T1000 (cell line): Measurements from ENCODE around the gene CDK10.
"Not testable (repeated sequence)": the region's sequence is repeated elsewhere in the genome, so short reads cannot be mapped to it uniquely, and the experiment has no call there.

Source experiments
- DNase-seq: peaks from one replicate; lab custom pipeline; 2025; ENCODE audit warnings: mixed read lengths; lab: John Stamatoyannopoulos, UW

The CDK10 gene

DNA sequence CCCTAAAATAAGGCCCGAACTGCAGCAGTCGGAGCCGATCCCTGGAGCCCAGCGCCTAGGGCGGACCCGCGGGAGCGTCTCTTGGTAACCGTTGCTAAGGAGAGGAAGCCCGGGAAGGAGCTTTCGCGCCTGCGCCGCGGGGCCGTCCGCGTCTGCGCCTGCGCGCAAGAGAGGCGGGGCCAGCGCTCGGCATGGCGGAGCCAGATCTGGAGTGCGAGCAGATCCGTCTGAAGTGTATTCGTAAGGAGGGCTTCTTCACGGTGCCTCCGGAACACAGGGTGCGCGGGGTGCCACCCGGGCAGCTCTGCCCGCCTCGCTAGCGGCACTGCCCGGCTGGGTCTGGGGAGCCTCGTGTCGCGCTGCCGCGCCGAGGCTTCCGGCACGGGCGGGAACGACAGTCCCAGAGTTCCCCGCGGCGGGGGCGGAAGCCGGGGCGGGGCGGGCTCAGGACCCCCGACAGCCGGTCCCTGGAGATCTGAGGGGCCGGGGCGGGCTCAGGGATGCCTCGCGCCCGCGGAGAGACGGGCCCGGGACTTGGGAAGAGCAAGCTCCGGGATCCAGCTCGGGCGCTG, at the start of gene CDK10:
CDK10 (plus strand) TSS at position 170 of the 572 bp plus-strand sequence; CDS start at position 192, 22 bp downstream.
- peak; percentile 90 for DNase-seq

DNA sequence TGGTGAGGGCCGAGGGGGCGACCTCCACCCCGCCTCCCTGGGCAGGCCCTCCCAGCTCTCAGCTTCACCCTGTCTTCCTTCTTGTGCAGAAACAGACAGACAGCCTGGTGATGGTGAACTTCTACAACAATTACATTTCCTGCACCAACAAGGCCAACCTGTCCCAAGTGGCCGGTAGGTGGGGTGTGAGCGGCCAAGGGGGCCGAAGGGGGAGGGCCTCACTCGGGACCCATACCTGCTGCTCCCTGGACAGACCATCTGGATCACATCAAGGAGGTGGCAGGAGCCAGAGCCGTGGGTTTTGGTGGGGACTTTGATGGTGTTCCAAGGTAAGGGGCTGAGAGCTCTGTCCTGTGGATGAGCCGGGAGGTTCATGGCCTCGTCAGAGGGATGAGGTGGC, 49.1 kb upstream of the CDK10 start:
- no peak for DNase-seq

GRCh38 chr16:89638455-89638854, 48.0 kb upstream of the CDK10 start:
- no peak for DNase-seq

- no peak for DNase-seq
Observed at GRCh38 chr16:89639385-89639784, 47.1 kb upstream of the CDK10 start.

- DNase-seq: no peak
Observed at GRCh38 chr16:89641458-89642119, 44.9 kb upstream of the CDK10 start.

GRCh38 chr16:89642574-89642973, 43.9 kb upstream of the CDK10 start:
- DNase-seq: no peak

GRCh38 chr16:89643769-89644300, 42.7 kb upstream of the CDK10 start:
- DNase-seq: no peak

- DNase-seq: no peak
Observed at GRCh38 chr16:89645122-89645521, 41.4 kb upstream of the CDK10 start.

DNA sequence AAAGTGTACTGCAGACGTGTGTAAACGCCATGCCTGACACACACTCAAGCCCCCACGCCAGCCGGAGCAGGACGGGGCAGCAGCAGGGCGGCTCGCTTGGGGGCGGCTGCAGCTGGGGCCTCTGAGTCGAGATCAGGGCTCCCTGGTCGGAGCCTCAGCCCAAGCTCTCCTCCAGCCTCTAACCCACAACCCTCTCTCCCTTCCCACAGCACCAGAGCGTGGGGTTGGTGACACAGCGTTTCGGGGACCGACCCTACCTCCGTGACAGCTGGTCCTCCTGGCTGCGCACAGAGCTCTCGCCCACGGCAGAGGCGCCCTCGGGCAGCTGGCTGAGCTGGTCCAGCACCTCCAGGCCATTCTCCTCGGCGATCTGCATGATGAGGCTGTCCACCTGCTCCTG, 40.2 kb upstream of the CDK10 start:
- no peak for DNase-seq

DNA sequence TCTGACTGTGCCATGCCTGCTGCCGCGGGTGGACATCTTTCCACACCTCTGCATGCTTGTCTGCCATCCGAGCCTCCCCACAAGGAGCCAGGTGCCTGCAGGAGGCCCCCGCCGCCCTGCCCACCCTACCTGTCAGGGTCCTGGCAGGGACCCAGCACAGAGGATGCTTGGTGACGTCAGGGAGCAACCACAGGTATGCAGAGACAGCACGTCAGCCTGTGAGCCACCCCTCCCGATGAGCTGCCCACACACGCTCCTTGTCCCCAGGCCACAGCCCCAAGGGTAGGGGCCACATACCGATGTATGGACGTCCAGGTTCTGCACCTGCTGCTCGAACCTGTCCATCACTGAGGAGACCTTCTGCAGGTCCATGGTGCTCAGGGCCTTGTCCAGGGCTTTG, 39.6 kb upstream of the CDK10 start:
- DNase-seq: no peak

GRCh38 chr16:89651584-89651983, 34.9 kb upstream of the CDK10 start:
- no peak for DNase-seq

DNA sequence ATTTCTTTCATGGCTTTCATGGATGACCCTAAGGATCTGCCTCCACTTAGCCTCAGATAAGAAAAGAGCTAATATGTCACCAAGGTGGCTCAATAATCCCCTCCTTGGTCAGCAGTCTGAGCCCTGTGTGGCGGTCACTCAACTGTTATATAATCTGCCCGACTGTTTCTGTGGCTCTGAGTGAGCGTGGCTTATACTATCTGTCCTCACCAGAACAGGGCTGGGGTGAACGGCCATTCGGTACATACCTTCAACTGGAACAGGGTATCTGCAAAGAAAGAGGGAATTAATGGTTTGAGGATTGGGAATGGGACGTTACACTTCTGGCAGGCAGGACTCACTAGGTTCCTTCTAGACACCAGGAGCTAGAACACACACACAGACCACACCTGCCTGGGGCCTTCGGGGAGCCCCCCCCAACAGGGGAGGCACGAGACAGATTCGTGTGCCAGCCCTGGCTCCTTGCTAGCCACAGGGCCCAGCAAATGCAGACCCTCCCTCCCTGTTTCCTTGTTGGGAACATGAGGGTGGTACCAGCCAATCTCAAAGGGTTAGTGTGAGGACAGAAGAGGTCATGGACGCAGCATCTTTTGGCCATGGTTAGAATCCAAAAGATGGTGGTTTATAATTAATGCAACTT, 32.7 kb upstream of the CDK10 start:
- no peak for DNase-seq

GRCh38 chr16:89655062-89655643, 31.3 kb upstream of the CDK10 start:
- DNase-seq: no peak

DNA sequence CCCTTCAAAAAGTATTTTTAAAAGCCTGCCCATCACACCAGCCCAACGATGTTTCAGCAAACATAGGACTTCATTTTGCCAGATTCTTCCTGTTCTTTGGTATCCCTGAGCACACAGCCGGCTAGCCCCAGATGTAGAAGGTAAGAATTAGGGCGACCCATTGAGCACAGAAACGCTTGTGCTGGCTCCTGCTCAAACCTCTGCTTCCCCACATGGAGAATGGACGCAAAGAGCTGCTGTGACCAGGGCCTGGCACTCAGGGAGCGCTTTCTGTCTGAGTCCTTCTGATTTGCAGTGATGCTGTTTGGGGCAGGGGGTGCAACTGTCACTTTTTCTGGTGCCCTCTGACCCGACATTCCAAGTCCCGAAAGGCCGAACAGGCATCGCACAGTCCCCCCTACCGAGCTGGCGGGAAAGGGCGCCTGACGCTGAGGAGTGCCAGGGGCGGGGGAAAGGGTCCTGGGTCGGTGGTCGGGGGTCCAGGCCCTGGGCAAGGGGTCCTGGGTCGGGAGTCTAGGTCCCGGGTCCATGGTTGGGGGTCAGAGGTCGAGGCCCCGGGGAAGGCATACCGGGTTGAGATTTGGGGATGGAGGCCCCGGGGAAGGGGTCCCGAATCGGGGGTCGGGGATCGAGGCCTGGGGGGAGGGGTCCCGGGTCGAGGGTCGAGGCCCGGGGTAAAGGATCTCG, 29.9 kb upstream of the CDK10 start:
- no peak for DNase-seq

- DNase-seq: peak; percentile 80
Observed at GRCh38 chr16:89657442-89658220, 28.9 kb upstream of the CDK10 start, which contains the start of the genes CHMP1A and SPATA33. CHMP1A (minus strand) TSS chr16:89657708; CDS start chr16:89657588, 120 bp downstream. SPATA33 (plus strand) TSS chr16:89657836; CDS start chr16:89657912, 76 bp downstream.

- no peak for DNase-seq
Observed at GRCh38 chr16:89658221-89658879, 28.1 kb upstream of the CDK10 start.

GRCh38 chr16:89660146-89660545, 26.3 kb upstream of the CDK10 start:
- no peak for DNase-seq

DNA sequence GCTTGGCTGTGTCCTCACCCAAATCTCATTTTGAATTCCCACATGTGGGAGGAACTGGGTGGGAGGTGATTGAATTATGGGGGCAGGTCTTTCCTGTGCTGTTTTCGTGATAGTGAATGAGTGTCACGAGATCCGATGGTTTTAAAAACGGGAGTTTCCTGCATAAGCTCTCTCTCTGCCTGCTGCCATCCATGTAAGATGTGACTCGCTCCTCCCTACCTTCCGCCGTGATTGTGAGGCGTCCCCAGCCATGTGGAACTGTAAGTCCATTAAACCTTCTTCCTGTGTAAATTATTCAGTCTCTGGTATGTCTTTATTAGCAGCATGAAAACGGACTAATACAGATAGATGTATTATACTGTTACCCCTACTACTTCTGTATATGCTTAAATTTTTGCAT, 25.3 kb upstream of the CDK10 start:
- DNase-seq: no peak

- DNase-seq: not testable (repeated sequence)
Observed at GRCh38 chr16:89664238-89664637, 22.3 kb upstream of the CDK10 start.

DNA sequence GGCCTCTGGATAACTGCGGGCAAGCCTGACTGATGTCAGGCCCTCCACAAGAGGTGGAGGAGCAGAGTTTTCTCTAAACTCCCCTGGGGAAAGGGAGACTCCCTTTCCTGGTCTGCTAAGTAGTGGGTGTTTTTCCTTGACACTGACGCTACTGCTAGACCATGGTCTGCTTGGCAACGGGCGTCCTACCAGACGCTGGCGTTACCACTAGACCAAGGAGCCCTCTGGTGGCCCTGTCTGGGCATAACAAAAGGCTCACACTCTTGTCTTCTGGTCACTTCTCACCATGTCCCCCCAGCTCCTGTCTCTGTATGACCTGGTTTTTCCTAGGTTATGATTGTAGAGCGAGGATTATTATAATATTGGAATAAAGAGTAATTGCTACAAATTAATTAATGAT, 19.5 kb upstream of the CDK10 start:
- peak; percentile 21 for DNase-seq

GRCh38 chr16:89667633-89668032, 18.9 kb upstream of the CDK10 start:
- DNase-seq: no peak
